ENCODE data around the gene MRPL50. TPM values are rescaled to one million over a fixed set of nuclear protein-coding genes. Genes with fewer than 3 reads are reported as not detected.

Gene MRPL50
- total RNA-seq (2014; rRNA removed; shearing (Covaris generic)): 11.0 and 11.9 TPM in 2 replicates

DNA sequence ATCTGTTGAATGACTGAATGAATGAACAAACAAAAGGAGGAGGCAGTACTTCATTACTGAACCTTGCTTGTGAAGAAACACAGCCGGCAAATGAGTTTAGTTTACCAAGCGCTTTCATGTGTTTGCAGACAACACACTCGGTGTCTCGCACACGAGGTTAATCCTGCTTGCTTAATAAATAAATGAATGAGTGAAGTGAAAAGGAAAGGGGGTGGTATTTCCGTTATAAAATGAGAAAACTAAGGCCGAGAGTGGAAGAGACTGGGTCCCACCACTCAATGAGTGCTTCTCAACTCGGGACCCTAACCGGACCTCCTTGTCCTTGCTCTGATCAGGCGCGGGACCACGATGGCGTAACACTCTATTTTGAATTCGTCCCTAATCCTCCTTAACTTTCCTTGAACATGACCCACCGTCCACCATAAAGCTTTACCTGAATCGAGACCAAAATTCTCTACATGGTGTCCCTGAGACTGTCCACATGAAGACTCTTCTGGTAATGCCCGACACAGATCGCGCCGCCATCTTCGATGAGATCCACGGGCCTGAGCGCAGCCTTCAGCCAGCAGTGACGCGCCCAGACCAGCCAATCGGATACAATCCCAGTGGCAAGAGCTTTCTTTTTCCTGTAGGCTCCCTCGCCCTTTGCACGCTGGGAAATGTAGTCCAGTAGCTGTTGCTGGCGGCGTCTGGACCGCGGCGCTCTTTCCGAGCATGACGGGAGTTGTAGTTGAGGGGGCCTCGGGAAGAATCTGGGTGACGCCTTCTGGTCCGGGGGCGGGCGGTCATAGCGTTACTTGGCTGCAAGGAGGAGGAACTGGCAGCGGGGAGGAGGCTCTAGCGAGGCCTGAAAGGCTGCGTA, at the start of gene MRPL50, which contains the start of gene ZNF189:
MRPL50 (minus strand) TSS at position 551 of the 862 bp plus-strand sequence; CDS start at position 525, 26 bp downstream.
ZNF189 (plus strand) TSS at position 784 of the 862 bp plus-strand sequence. CDS start 306 bp downstream, outside the sequence.

DNA sequence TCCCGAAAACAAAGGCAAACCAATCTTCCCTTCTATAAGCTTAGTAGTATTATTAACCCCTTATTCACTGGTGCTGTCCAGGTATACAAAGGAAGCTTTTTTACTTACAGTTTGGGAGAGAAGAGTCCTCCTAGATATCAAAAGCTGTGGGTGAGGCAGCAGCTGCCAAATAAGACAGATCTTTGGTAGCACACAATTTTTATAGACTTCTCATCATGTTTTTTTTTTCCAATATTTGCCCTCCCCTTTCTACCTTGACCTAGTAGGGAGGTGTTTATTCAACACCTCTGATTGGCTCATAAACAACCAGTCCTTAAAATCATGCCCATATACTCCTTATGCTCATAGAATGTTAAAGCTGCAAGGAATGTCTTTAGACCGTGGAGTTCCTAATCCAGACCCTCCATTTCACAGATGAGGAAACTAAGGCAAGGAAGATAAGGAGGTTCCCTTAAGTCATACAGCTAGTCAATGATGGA, 37.2 kb upstream of the MRPL50 start, which contains the start of gene ALDOB:
ALDOB (minus strand) TSS at position 174 of the 479 bp plus-strand sequence. CDS start 4,887 bp downstream, outside the sequence.

DNA sequence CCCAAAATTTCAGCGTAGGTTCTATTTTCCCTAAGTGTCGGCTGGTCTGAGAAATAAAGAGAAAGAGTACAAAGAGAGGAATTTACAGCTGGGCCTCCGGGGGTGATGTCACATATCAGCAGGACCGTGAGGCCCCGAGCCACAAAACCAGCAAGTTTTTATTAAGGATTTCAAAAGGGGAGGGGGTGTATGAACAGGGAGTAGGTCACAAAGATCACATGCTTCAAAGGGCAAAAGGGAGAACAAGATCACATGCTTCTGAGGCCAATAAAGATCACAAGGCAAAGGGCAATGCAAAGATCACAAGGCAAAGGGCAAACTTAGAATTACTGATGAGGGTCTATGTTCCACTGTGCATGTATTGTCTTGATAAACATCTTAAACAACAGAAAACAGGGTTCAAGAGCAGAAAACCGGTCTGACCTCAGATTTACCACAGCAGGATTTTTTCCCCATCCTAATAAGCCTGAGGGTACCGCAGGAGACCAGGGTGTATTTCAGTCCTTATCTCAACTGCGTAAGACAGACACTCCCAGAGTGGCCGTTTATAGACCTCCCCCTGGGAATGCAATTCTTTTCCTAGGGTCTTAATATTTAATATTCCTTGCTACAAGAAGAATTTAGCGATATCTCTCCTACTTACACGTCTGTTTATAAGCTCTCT, 13.4 kb downstream of the MRPL50 start, which contains the start of gene BAAT:
BAAT (minus strand) TSS at position 134 of the 664 bp plus-strand sequence. CDS start 13,602 bp downstream, outside the sequence.

Other genes with a start within 250 kb of the MRPL50 start
- 0.05 and 0.08 TPM in 2 replicates for gene BAAT, start 13.6 kb downstream of the MRPL50 start, total RNA-seq (2014; rRNA removed; shearing (Covaris generic))
- 7.5 and 8.8 TPM in 2 replicates for gene ZNF189, start 233 bp upstream of the MRPL50 start, total RNA-seq (2014; rRNA removed; shearing (Covaris generic))
- not detected in 2 replicates for gene ALDOB, start 37.2 kb upstream of the MRPL50 start, total RNA-seq (2014; rRNA removed; shearing (Covaris generic))
- gene RNF20, start 135.2 kb upstream of the MRPL50 start, total RNA-seq (2014; rRNA removed; shearing (Covaris generic)): 34.6 and 44.7 TPM in 2 replicates
- not detected in 2 replicates for gene PPP3R2, start 196.4 kb upstream of the MRPL50 start, total RNA-seq (2014; rRNA removed; shearing (Covaris generic))

Data from A375 (cell line).